Liver (tissue), 9 donors: ENCODE measurements around the gene NGFR. TPM values are rescaled to one million over a fixed set of nuclear protein-coding genes. Genes with fewer than 3 reads are reported as not detected.

Experiments used
- DNase-seq: peaks from one replicate; pipeline ENCODE4 v3.0.0-alpha.2; 2017; ENCODE audit warnings: low spot score
- H3K27ac ChIP-seq, 2 donors: one replicate each; pipeline ENCODE4 v1.7.0; 2013; ENCODE audit warnings: inconsistent platforms in 2 of 2, low read length in 2 of 2, control low read depth in 1 of 2, low read depth in 1 of 2, mild to moderate bottlenecking in 1 of 2
- H3K27me3 ChIP-seq, 4 donors: one replicate each; pipeline versions ENCODE4 v1.6.1 to v1.7.0; 2013; ENCODE audit warnings: low read length in 3 of 4, inconsistent platforms in 1 of 4, mild to moderate bottlenecking in 1 of 4, moderate library complexity in 1 of 4; ENCODE audit not compliant: control insufficient read depth in 4 of 4, insufficient read depth in 4 of 4
- H3K36me3 ChIP-seq, 4 donors: one replicate each; pipeline versions ENCODE4 v1.6.1 to v1.7.0; 2013; ENCODE audit warnings: low read length in 3 of 4, mild to moderate bottlenecking in 3 of 4, low read depth in 1 of 4, moderate library complexity in 1 of 4; ENCODE audit not compliant: control insufficient read depth in 4 of 4, insufficient read depth in 3 of 4
- H3K4me1 ChIP-seq, 4 donors: one replicate each; pipeline versions ENCODE4 v1.6.1 to v1.7.0; 2013; ENCODE audit warnings: low read length in 3 of 4, mild to moderate bottlenecking in 3 of 4, moderate library complexity in 1 of 4; ENCODE audit not compliant: control insufficient read depth in 4 of 4, insufficient read depth in 4 of 4
- H3K4me3 ChIP-seq, 3 donors: one replicate each; pipeline versions ENCODE4 v1.6.1 to v1.7.0; 2013; ENCODE audit warnings: low read length in 3 of 3, control low read depth in 1 of 3, low read depth in 1 of 3, mild to moderate bottlenecking in 1 of 3
- H3K9ac ChIP-seq, 2 donors: one replicate each; pipeline ENCODE4 v1.7.0; 2013; ENCODE audit warnings: low read length in 2 of 2, mild to moderate bottlenecking in 2 of 2, moderate library complexity in 2 of 2, control low read depth in 1 of 2, low read depth in 1 of 2
- H3K9me3 ChIP-seq, 4 donors: one replicate each; pipeline versions ENCODE4 v1.6.1 to v1.7.0; 2013; ENCODE audit warnings: low read length in 3 of 4; ENCODE audit not compliant: control insufficient read depth in 4 of 4
- EGR1 ChIP-seq, 2 donors: IDR thresholded peaks; 2 replicates each; pipeline ENCODE4 v1.6.1; 2016 to 2018; ENCODE audit warnings: antibody characterized with exemption in 2 of 2, low read depth in 2 of 2
- FOXA1 ChIP-seq: IDR thresholded peaks from 2 replicates; pipeline ENCODE4 v1.6.1; 2016; ENCODE audit warnings: antibody characterized with exemption
- FOXA2 ChIP-seq: IDR thresholded peaks from 2 replicates; pipeline ENCODE4 v1.6.1; 2016; ENCODE audit warnings: antibody characterized with exemption
- GABPA ChIP-seq, 2 donors: IDR thresholded peaks in 1 of 2; conservative IDR thresholded peaks in 1 of 2; 2 replicates each; pipeline ENCODE4 v1.6.1; 2016; ENCODE audit warnings: antibody characterized with exemption in 2 of 2, mild to moderate bottlenecking in 1 of 2, moderate library complexity in 1 of 2
- HNF4A ChIP-seq, 2 donors: conservative IDR thresholded peaks; 2 replicates each; pipeline ENCODE4 v1.6.1; 2016; ENCODE audit warnings: antibody characterized with exemption in 2 of 2, mild to moderate bottlenecking in 2 of 2
- HNF4G ChIP-seq: IDR thresholded peaks from 2 replicates; pipeline ENCODE4 v1.6.1; 2016; ENCODE audit warnings: antibody characterized with exemption
- JUND ChIP-seq, 2 donors: IDR thresholded peaks; 2 replicates each; pipeline ENCODE4 v1.6.1; 2016; ENCODE audit warnings: antibody characterized with exemption in 2 of 2
- NR2F2 ChIP-seq: IDR thresholded peaks from 2 replicates; pipeline ENCODE4 v1.6.1; 2016; ENCODE audit warnings: antibody characterized with exemption
- RXRA ChIP-seq, 2 donors: IDR thresholded peaks; 2 replicates each; pipeline ENCODE4 v1.6.1; 2017 to 2018; ENCODE audit warnings: antibody characterized with exemption in 2 of 2, mild to moderate bottlenecking in 1 of 2
- SP1 ChIP-seq: IDR thresholded peaks from 2 replicates; pipeline ENCODE4 v1.6.1; 2018; ENCODE audit warnings: antibody characterized with exemption, mild to moderate bottlenecking
- TAF1 ChIP-seq: conservative IDR thresholded peaks from 2 replicates; pipeline ENCODE4 v1.6.1; 2016; ENCODE audit warnings: antibody characterized with exemption, mild to moderate bottlenecking
- YY1 ChIP-seq: IDR thresholded peaks from 2 replicates; pipeline ENCODE4 v1.6.1; 2016; ENCODE audit warnings: antibody characterized with exemption, mild to moderate bottlenecking
- ZBTB33 ChIP-seq: IDR thresholded peaks from 2 replicates; pipeline ENCODE4 v1.6.1; 2016; ENCODE audit warnings: antibody characterized with exemption
- WGBS: extraction: QIAGEN DNeasy Blood & Tissue Kit; methylation state at CpG from one replicate; pipeline ENCODE4 v1.1.7; 2013; 5-methylcytosine and 5-hydroxymethylcytosine counted together
- polyA plus RNA-seq, 2 donors: library from polyadenylated mRNA; stranded (reverse) in 1 of 2; unstranded in 1 of 2; fragments of 200-250 nt in 1 of 2; fragments of >200 nt in 1 of 2; fragmentation: Nextera tagmentation in 1 of 2; extraction: Ambion mirVana in 1 of 2; gene quantifications; one replicate each; pipeline versions ENCODE4 v1.2.1 to v1.2.3, GENCODE V29; 2013 to 2015
- total RNA-seq, 2 donors: library from RNA; depleted of rRNA; stranded (reverse); fragments of >200 nt; gene quantifications; one replicate each; pipeline ENCODE4 v1.2.3, GENCODE V29; 2014
- TF ChIP-seq, protein P1 (sequence below): IDR thresholded peaks from 2 replicates; pipeline ENCODE4 v1.6.1; 2016; ENCODE audit warnings: antibody characterized with exemption, mild to moderate bottlenecking
- donor health status: healthy.
- donor health status: healthy.
- donor health status: healthy.
- donor health status: healthy.
- donor health status: healthy.

Gene NGFR
- total and polyA plus RNA-seq, 4 donors: 6.9 to 11.0 (median 10.5) TPM

DNA sequence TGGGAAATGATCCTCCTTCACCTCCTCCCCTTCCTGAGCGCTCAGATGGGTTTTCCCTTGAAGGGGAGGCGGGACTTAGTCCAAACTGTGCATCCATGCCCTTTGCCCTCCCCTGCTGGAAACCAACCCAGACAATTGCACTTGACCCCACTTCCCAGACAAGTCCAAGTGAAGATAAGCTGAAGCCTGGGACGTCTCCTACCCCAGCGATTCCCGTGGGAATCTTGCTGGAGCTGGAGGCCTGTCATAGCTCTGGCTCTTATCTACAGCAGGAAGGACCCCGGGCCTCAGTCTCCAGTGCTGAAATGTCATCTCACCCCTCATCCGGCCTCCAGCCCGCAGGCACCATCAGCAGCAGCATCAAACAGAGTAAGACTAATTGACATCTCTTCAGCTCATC lies 6.5 kb upstream of the NGFR start:
- Histone ChIP-seq H3K27me3 (peaks cover 0 to 6% (median 0%) of the 10 kb centered on the region in 4 donors), H3K36me3 (no peaks in the 10 kb centered on the region), H3K9me3 (no peaks in the 10 kb centered on the region), H3K9ac (no peak overlapping the region), H3K4me1 (peaks cover 0 to 6% (median 0%) of the 10 kb centered on the region in 4 donors), H3K4me3 (no peak overlapping the region), H3K27ac (peak overlapping the region in 1 of 2 donors; percentile 7)
- WGBS: 49% methylated on average over 8 of the region's 8 CpGs
- TF ChIP-seq RXRA (IDR thresholded peaks at IDR 0.05) (peak in 1 of 2 donors; percentile 57), TAF1 (no peak), NR2F2 (peak; percentile 99), SP1 (peak; percentile 47)
- DNase-seq: no peak

- Histone ChIP-seq H3K9ac (no peak overlapping the region), H3K27ac (no peak overlapping the region), H3K9me3 (no peaks in the 10 kb centered on the region), H3K36me3 (no peaks in the 10 kb centered on the region), H3K4me1 (peaks cover 0 to 6% (median 0%) of the 10 kb centered on the region in 4 donors), H3K4me3 (no peak overlapping the region), H3K27me3 (peaks cover 0 to 6% (median 1%) of the 10 kb centered on the region in 4 donors)
- TF ChIP-seq, protein P1, sequence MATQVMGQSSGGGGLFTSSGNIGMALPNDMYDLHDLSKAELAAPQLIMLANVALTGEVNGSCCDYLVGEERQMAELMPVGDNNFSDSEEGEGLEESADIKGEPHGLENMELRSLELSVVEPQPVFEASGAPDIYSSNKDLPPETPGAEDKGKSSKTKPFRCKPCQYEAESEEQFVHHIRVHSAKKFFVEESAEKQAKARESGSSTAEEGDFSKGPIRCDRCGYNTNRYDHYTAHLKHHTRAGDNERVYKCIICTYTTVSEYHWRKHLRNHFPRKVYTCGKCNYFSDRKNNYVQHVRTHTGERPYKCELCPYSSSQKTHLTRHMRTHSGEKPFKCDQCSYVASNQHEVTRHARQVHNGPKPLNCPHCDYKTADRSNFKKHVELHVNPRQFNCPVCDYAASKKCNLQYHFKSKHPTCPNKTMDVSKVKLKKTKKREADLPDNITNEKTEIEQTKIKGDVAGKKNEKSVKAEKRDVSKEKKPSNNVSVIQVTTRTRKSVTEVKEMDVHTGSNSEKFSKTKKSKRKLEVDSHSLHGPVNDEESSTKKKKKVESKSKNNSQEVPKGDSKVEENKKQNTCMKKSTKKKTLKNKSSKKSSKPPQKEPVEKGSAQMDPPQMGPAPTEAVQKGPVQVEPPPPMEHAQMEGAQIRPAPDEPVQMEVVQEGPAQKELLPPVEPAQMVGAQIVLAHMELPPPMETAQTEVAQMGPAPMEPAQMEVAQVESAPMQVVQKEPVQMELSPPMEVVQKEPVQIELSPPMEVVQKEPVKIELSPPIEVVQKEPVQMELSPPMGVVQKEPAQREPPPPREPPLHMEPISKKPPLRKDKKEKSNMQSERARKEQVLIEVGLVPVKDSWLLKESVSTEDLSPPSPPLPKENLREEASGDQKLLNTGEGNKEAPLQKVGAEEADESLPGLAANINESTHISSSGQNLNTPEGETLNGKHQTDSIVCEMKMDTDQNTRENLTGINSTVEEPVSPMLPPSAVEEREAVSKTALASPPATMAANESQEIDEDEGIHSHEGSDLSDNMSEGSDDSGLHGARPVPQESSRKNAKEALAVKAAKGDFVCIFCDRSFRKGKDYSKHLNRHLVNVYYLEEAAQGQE: no peak
- TF ChIP-seq HNF4G (no peak), GABPA (IDR thresholded peaks at IDR 0.05 in 1 of 2, conservative IDR thresholded peaks at IDR 0.05 in 1 of 2) (no peak), EGR1 (IDR thresholded peaks at IDR 0.05; ENCODE audit: low read depth in 2 of 2) (no peak), FOXA1 (no peak), ZBTB33 (no peak), HNF4A (conservative IDR thresholded peaks at IDR 0.05) (no peak)
- WGBS: 85% methylated on average over 4 of the region's 4 CpGs
- no peak for DNase-seq
Observed at GRCh38 chr17:49489348-49489747, 5.7 kb upstream of the NGFR start.

GRCh38 chr17:49490276-49490675 lies 4.8 kb upstream of the NGFR start:
- TF ChIP-seq FOXA2 (no peak), GABPA (IDR thresholded peaks at IDR 0.05 in 1 of 2, conservative IDR thresholded peaks at IDR 0.05 in 1 of 2) (no peak), YY1 (no peak), ZBTB33 (no peak), JUND (IDR thresholded peaks at IDR 0.05) (no peak)
- WGBS: 66% methylated on average over 6 of the region's 6 CpGs
- no peak overlapping the region for H3K4me3 ChIP-seq
- DNase-seq: no peak
- H3K9ac ChIP-seq: no peak overlapping the region
- peaks cover 0 to 8% (median 2%) of the 10 kb centered on the region in 4 donors for H3K4me1 ChIP-seq
- H3K27ac ChIP-seq: peak overlapping the region in 1 of 2 donors; percentile 32
- H3K27me3 ChIP-seq: peaks cover 0 to 8% (median 4%) of the 10 kb centered on the region in 4 donors
- H3K36me3 ChIP-seq: no peaks in the 10 kb centered on the region
- H3K9me3 ChIP-seq: no peaks in the 10 kb centered on the region
